Upper lobe of left lung (tissue), 4 donors: ENCODE measurements around the gene RAB21.

ENCODE experiments used
- CTCF ChIP-seq, 6 experiments: fragments of 450-650 bp in 4 of 6; fragments of 200-600 bp in 2 of 6; sonication (generic) in 2 of 6; IDR thresholded peaks; one replicate each; pipeline ENCODE4 v1.5.1; 2016 to 2019; ENCODE audit warnings: antibody characterized with exemption in 6 of 6
- EP300 ChIP-seq, 4 donors: sonication (generic); formaldehyde crosslinking; IDR thresholded peaks; one replicate each; pipeline ENCODE4 v1.5.1; 2017; ENCODE audit warnings: antibody characterized with exemption in 4 of 4, control low read depth in 2 of 4
- POLR2A ChIP-seq, 4 donors: fragments of 450-650 bp; IDR thresholded peaks; one replicate each; pipeline ENCODE4 v1.5.1; 2016 to 2017; ENCODE audit warnings: antibody characterized with exemption in 4 of 4, mild to moderate bottlenecking in 2 of 4

GRCh38 chr12:71727958-71728357 lies 26.7 kb upstream of the RAB21 start:
- TF ChIP-seq CTCF (IDR thresholded peaks at IDR 0.05) (no peak), POLR2A (IDR thresholded peaks at IDR 0.05) (no peak), EP300 (IDR thresholded peaks at IDR 0.05) (no peak)
